ENCODE results near the gene MED29.
"Not testable (repeated sequence)": the region's sequence is repeated elsewhere in the genome, so short reads cannot be mapped to it uniquely, and the experiment has no call there.

The MED29 gene

DNA sequence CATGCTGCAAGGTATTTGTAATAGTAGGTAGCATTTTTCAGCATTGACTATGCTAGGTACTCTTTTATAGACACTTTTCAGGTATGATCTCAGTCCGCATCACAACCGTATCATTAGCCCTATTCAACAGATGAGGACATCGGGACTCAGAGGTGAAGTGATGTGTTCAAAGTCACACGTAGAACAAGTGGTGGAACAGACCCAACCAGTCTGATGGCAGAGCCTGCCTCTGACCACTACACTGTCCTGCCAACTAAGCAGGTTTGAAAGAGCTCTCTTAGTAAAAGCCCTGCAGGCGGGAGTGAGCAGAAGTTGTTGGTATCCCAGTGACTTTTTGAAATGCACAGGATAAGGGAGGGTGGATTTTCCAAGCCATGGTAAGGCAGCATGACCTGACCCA lies 20.4 kb upstream of the MED29 start:
- no peak for DNase-seq (ENCODE audit: low read depth in 1 of 2, low spot score in 1 of 2)

DNA sequence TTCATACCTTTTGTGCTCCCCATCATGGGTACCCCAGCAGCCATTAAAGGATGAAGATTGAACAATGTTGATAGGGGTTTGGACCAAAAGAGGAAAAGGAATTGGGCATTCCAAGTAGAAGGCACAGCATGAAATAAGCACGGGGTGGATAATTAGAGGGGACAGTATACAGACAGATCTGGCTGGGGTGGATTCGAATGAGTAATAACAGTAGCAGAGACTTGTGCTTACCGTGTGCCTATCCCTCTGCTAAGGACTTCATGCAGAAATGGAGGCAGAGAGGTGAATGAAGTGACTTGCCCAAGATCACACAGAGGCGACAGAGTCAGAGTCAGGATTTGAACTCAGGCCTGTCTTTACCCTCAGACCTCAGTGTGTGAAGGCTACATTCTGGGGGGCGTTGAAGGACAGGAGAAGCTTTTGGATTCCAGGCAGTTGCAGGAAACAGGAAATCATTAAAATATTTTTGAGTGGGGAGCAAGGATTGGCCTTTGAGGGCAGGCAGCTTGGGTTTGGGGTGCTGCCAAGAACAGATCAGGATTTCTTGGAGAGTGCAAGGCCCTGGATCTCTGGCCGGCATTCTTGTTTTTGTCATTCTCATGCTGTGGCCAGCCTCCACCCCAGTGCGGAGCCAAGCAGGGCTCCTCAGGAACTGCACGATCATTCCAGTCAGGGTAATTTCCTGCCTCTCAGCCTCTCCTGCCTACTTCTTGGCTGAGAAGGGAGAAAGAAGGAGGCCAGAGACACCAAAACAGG lies 19.0 kb upstream of the MED29 start:
- DNase-seq (ENCODE audit: low read depth in 1 of 2, low spot score in 1 of 2) = no peak

DNA sequence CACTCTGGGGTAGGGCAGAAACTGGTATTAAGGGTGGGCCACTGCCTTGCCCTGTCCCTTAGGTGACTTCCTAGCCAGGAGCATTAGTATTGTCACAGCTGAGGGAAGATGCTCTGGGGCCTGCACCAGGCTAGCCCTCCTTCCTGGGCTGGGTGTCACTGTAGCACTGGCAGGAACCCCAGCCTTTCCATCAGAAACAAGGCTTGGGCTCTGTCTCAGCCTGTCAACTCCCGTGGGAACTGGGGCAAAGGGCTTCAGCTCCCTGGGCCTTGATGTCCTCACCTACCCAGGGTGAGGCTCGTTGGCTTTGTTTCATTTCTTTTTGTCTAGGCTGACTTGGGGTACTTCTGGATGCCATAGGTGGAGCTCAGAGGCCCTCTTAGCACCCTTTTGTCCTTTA lies 18.2 kb upstream of the MED29 start:
- DNase-seq (ENCODE audit: low read depth in 1 of 2, low spot score in 1 of 2) = no peak

DNA sequence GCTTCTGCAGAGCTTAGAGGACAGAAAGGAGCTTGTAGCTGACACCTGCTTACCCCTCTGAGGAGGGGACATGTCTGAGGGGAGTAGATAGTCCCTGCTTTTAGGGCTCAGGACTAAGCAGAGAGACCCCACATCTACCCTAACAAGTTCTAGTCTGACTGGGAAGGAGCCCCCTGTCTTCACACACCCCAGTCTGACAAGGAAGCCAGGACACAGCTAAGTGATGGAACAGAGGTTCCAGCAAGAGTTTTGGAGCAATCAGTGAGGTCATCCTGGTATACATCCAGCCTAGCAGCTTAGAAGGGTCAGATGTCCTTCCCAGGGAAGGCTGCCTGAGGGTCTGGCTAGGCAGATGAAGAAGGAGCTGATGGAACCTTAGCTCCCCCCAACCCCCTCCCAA lies 15.2 kb upstream of the MED29 start:
- no peak for DNase-seq (ENCODE audit: low read depth in 1 of 2, low spot score in 1 of 2)

DNA sequence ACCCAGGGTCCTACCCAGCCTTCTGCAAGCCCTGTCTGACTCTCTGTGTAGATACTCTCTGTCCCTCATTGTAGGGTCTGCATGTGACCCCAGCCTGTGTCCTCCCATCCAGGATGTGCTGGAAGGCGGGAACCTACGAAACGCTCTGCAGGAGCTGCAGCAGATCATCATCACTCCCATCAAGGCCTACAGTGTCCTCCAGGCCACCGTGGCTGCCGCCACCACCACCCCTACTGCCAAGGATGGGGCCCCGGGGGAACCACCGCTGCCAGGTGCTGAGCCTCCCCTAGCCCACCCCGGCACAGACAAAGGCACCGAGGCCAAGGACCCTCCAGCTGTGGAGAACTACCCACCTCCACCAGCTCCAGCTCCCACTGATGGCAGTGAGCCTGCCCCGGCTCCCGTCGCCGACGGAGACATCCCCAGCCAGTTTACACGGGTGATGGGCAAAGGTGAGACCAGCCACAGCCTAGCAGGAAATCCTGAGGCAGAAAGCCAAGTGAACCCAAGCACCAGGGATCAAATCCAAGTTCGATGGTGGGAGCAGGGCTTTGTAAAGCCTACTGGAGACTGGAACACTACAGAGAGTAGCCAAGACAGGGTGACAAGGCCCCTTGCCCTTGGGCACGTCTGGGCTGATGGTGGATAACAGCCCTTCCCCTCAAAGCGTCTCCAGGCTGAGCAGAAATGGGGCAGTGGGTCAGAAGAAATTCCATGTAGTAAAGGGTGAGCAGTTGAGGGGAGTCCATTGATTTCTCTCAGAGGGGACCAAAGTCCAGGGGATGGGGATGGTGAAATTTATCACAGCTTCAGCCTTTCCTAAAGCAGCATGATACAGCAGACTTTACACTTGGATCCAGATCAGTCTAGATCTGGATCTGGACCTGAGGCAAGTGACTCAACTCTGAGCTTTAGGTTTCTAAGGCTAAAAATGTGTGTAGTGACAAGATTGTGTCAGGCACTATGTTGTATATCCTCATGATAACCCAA lies 13.5 kb upstream of the MED29 start:
- DNase-seq (ENCODE audit: low read depth in 1 of 2, low spot score in 1 of 2) = no peak

DNA sequence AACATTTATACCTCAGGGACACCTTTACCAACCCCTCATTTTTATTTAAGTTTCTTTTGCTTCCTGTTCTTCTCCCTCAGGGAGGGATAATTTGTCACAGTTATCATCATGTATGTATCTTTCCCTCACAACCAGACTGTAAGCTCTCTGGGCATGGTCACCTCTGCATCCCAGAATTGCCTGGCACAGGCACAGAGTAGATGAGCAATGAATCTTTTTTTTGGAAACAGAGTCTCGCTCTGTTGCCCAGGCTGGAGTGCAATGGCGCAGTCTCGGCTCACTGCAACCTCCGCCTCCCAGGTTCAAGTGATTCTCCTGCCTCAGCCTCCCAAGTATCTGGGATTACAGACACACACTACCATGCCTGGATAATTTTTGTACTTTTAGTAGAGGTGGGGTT lies 11.8 kb upstream of the MED29 start:
- DNase-seq (ENCODE audit: low read depth in 1 of 2, low spot score in 1 of 2) = not testable (repeated sequence)

DNA sequence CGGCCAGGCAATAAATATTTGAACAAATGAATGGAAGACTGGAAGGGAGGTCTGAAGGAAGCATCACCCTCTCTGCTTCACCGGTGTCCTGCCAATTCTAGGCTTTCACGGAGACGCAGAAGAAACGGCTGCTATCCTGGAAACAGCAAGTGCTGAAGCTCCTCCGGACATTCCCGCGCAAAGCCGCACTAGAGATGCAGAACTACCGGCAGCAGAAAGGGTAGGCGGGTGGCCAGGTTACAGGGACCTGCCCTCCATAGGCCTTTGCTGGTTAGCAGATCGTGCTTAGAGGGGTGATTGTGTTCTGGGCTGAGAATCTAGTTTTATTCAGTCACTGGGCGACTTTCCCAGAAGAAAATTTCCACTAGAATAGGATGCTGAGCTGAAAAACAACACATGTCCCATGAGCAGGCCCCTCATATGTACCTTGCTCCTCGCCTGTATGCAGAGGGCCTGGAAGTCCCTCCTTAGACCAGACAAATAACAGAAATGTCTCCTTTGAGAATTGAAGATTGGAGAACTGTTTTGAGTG lies 11.2 kb upstream of the MED29 start:
- DNase-seq (ENCODE audit: low read depth in 1 of 2, low spot score in 1 of 2) = no peak

DNA sequence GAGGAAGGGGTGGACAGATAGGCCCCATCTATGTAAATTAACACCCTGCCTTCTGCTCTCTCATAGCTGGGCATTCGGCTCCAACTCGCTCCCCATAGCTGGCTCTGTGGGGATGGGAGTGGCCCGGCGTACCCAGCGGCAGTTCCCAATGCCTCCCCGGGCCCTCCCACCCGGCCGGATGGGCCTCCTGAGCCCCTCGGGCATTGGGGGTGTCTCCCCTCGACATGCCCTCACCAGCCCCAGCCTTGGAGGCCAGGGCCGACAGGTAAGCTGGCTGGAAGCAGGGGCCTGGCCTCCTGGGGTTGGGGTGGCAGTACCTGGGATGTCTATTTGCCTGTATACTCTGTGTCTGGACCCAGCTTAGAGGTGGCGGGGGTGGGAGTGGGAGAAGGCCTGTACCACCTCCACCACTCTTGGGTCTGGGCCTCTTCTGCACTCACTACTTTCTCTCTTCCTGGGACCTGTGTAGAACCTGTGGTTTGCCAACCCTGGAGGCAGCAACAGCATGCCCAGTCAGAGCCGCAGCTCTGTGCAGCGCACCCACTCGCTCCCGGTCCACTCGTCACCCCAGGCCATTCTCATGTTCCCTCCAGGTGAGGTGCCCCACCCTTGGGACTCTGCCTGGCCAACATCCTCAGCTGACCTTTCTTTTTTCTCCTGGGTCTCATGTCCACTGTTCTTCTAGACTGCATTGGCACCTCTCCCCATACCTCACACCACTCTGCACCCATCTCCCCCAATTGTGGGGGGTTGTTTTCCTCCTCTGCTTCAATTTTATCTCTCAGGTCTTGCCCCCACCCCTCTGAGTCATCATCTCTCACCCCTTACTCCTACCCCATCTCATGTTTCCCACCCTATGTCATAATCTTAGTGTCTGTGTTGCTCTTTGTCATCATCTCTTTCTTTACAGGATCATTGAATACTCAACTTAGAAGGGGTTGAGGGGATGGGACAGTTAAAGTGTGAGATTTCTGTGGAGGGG lies 10.4 kb upstream of the MED29 start:
- no peak for DNase-seq (ENCODE audit: low read depth in 1 of 2, low spot score in 1 of 2)

DNA sequence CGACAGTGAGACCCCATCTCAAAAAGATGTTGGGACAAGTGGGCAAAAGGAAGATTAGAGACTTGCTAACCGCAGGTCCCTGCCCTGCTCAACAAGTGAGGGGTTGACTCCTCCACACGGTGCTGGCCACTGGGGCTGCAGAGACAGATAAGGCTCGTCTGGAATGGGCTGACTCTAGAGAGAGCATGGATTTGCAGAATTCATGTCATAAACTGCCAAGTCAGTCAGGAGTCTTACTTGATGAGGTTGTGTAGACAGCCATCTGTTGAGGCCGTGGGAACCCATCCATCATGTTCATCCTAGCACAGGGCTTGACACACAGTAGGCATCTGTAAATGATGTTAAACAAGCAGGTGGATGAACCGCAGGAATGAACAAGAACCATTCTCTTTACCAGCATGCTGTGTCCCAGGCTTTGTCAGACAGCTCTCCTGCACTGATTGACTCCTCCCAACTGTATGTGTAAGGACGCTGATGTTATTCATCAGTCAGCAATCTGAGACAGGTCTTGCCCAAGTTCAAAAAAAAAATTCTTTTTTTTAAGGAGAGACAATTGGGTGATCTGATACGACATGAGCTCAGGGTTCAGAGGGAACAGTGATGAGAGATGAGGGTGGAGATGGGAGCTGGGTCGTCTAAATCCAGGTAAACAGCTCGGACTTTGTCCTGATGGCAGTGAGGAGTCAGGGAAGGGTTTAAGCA lies 9.1 kb upstream of the MED29 start:
- no peak for DNase-seq (ENCODE audit: low read depth in 1 of 2, low spot score in 1 of 2)

DNA sequence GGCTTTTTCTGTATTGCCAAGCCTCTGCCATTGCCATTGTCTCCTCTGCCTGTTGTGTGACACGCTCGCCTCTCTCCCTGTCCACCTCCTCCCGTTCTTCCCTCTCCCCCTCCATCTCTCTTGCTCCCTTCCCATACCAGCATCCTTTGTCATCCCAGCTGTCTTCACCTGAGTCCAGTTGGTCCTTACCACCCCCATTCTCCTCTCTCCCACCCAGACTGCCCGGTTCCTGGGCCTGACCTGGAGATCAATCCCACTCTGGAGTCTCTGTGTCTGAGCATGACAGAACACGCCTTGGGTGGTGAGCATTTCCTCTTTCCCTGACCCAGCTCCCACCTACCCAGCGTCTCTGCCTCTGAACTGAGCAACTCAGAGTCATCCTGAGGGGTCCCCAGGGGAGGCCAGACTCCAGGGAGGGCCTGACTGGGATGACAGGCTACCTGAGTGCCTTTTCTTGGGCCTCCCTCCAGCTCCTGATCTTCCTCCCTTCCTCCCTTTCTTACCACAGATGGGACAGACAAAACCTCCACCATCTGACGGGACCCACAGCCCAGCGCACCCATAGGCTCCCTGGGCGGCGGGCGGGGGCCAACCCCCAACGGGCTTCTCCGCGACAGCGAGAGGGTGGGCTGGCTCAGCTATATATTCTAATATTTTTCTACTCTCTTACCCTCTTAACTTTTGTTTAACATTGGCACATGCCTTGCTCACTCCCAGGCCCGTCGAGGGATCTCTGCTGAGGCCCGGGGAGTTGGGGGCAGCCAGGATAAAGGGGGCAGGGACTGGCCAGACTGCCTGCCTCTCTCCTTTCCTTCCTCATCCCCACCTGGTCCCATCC lies 8.0 kb upstream of the MED29 start:
- DNase-seq (ENCODE audit: low read depth in 1 of 2, low spot score in 1 of 2) = no peak

DNA sequence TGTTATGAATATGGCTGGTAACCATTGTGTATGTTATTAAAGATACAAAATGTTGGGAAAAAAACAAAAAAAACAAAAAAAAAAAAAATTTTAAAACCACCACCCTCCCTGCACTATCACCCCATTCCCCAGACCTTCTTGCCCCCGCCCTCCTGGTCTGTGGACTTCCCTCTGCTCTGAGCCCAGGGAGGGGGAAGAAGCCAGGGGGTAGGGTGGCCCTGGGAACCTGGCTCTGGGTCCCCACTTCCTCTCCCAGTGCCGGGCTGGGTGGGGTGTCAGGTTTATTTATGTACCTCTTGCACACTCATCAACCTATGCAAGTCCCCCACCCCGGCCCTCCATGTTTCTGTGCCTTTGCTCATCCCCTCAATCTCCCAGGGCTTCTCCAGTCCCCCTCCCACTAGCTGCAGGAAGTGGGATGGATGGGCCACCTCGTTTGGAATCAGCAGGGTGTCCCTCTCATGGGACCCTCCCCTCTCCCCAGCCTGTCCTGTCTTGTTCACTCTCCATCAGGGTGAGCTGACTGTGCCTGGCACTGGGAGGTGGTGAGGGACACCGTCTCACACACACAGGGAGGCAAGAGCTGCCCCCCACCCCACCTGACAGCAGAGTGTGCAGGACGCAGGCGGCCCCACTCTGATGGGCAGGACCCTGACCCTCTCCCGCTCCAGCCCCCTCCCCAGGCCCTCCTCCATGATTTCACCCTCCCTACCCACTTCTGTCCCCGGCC lies 6.2 kb upstream of the MED29 start:
- DNase-seq (ENCODE audit: low read depth in 1 of 2, low spot score in 1 of 2) = no peak

DNA sequence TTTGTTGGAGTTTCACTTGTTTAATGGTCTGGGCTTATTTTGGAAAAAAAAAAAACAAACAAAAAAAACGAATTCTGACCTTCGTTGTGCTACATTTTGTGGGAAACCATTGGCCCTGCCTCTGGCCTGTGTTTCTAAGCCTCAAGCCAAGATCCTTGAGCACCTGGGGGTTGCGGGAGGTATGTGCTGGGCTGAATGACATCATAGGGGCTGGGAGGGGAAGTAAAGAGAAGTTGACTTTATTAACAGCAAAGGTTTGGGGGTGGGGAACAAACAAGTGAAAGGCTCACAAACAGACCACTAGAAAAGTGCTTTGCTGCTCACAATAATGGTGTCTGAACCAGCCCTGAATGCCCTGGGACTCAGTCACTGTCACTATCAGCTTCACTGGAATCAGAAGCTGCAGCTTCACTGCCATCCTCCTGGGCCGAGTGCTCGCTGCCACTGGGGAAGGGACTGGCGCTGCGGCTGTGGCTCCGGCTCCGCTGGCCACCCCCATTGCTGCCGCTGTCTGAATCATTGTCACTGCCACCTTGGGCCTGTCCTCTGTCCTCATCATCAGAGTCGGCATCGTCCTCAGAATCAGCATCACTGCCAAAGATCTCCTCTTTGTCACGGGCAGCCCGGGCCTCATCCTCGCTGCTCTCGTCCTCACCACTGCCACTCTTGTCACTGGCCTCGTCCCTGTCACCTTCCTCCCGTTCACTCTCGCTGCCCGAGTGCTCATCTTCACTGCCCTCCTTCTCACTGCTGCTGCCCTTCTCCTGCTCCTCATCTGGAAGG lies 5.4 kb upstream of the MED29 start:
- DNase-seq (ENCODE audit: low read depth in 1 of 2, low spot score in 1 of 2) = no peak

DNA sequence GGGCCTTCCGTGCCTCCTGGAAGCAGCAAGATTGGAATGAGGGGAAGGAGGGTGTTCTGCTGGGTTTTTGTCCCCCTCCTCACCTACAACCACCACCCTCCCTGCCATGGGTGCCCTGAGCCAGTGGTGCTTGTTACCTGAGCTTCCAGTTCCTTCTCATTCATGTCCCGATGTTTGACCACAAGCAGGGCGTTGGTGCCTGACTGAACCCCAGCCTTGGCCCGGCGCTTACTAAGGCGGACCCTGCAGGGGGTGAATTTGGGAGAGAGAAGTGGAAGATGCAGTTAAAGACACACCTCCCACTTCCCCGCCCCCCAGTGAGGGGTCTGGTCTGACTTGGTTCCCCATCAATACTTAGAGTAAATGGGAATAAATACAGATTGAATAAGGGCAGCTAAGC lies 4.6 kb upstream of the MED29 start:
- DNase-seq (ENCODE audit: low read depth in 1 of 2, low spot score in 1 of 2) = no peak

DNA sequence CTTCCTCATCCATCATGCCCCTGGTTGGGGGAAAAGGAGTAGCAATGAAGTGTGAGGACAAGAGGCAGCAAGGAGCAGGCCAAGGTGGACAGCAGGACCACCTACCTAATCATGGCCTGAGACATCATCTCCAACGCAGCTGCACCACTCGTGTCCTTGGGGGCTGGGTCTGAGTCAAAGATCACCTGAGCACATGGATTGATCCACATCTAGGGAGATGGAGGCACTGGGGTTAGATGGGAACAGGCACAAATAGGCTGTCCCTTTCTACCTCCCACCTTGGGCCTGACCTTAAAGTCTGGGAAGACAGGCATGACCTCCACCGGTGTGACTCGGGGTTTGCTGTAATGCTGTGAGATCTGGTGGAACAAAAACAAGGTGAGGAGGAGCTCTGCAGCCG lies 2.5 kb upstream of the MED29 start:
- DNase-seq (ENCODE audit: low read depth in 1 of 2, low spot score in 1 of 2) = no peak

DNA sequence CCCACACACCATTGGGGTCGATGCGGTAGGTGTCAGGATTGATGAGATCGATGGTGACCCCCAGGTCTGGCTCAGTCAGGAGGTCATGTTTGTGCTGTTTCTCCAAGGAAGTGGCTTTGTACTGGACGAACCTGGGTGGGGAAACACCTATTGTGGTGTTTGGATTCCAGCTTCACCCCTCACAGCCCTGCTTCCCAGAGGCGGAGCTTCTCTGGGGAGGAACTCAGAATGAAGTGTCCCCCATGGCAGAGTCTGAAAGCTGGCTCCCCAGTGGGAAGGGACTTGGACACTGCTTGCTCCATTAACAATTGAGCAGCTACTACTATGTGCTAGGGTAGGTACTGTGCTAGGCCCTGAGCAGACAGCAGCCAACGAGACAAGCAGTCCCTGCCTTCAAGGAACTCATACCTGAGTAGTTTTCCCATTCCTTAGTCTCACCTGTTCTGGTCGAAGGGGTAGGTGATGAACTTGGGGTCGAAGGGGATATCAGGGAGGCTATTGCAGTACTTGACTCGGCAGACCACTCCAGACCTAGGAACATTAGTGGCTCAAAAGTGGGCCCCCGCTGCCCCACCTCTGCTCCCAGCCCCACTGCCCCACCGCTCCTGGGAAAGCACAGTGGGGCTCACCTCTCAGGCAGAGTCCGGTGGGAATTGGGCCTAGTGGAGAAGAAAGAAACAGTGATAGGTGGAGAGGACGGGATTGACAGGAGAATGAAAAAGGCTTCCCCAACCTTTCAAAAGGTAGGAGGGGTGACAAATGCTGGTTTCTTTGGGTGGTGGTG lies 1.4 kb upstream of the MED29 start:
- DNase-seq (ENCODE audit: low read depth in 1 of 2, low spot score in 1 of 2) = no peak

DNA sequence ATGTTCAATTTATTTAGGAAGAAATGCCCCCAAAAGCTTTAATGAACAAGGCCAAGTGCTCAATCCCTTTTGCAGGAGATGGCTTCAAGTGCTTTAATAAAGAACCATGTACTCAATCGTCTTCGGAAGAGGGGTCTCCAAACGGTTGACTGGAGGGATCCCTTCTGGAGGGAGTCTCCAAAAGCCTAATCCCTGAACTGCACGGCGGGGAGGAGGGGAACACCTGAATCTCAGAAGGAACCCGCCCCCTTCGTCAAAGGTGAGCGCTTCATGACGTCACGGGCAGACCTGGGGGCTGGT lies 777 bp upstream of the MED29 start:
- DNase-seq (ENCODE audit: low read depth in 1 of 2, low spot score in 1 of 2) = no peak

Measured in stimulated activated CD4-positive, alpha-beta T cell treated with anti-CD3 and anti-CD28 coated beads, Interleukin-15, amount 100 ng/mL, for 1 hour (primary cell).